GM12878 (cell line): ENCODE measurements around the gene LRP3. TPM values are rescaled to one million over a fixed set of nuclear protein-coding genes. Genes with fewer than 3 reads are reported as not detected.

Source experiments
- ATAC-seq: fragments of 200-7000 bp; cut with Tn5 transposase; 3 replicates; pipeline ENCODE4 v1.9.1; 2020; ENCODE audit warnings: mild to moderate bottlenecking, moderate library complexity
- BruUV-seq: library from RNA; stranded (reverse); fragments of 400-500 nt; replicated peaks from 2 replicates; lab custom pipeline; 2021; lab: Mats Ljungman, UMichigan
- CTCF ChIA-PET: fragments of 300-600 bp; sonication (Branson Sonifier 250); formaldehyde crosslinking; extraction: SDS; loops from one replicate; lab custom pipeline; 2021; ENCODE audit warnings: inconsistent platforms; lab: Yijun Ruan, JAX
- POLR2A ChIA-PET: fragments of 350-600 bp; formaldehyde crosslinking; extraction: SDS; loops from one replicate; lab custom pipeline; 2021; ENCODE audit warnings: inconsistent platforms; lab: Charles Lee
- RAD21 ChIA-PET: fragments of 300-600 bp; sonication (Branson Sonifier 250); formaldehyde crosslinking; loops from one replicate; lab custom pipeline; 2023; ENCODE audit warnings: antibody characterized with exemption; ENCODE audit not compliant: unreplicated experiment; lab: Charles Lee
- SMC1A ChIA-PET: fragments of 300-600 bp; sonication (Branson Sonifier 250); formaldehyde crosslinking; loops from one replicate; lab custom pipeline; 2023; ENCODE audit not compliant: unreplicated experiment, uncharacterized antibody; lab: Charles Lee
- DNase-seq: peaks from one replicate; pipeline ENCODE4 v3.0.0-alpha.2; 2011; ENCODE audit warnings: low read depth, low spot score
- FAIRE-seq: peaks from 3 replicates; lab custom pipeline; 2011; peaks lifted over from hg19 to GRCh38; lab: Jason Lieb, UNC
- H2AFZ ChIP-seq: 2 replicates; pipeline ENCODE4 v1.6.0; 2011; ENCODE audit warnings: low read depth, low read length, control low read depth; ENCODE audit not compliant: control insufficient read depth
- H3K27ac ChIP-seq: 2 replicates; pipeline ENCODE4 v1.5.1; 2011; ENCODE audit warnings: control low read depth; ENCODE audit not compliant: control insufficient read depth, insufficient read depth
- H3K27me3 ChIP-seq, 2 experiments: replicated peaks in 1 of 2; 2 replicates each; pipeline versions ENCODE4 v1.6.0 to v1.6.1; 2011; ENCODE audit warnings: low read length in 1 of 2; ENCODE audit not compliant: control insufficient read depth in 2 of 2, insufficient read depth in 2 of 2
- H3K36me3 ChIP-seq, 2 experiments: 2 replicates each; pipeline ENCODE4 v1.5.1; 2011; ENCODE audit warnings: low read length in 1 of 2; ENCODE audit not compliant: control insufficient read depth in 2 of 2, insufficient read depth in 2 of 2
- H3K4me1 ChIP-seq: 2 replicates; pipeline ENCODE4 v1.6.1; 2011; ENCODE audit warnings: mild to moderate bottlenecking, low read length, moderate library complexity, mixed read lengths; ENCODE audit not compliant: control insufficient read depth, insufficient read depth
- H3K4me2 ChIP-seq: 2 replicates; pipeline ENCODE4 v1.6.0; 2011; ENCODE audit warnings: control low read depth; ENCODE audit not compliant: control insufficient read depth, insufficient read depth
- H3K4me3 ChIP-seq: fragments of 200-600 bp; sonication (generic); 2 replicates; pipeline ENCODE4 v1.5.1; 2016
- H3K79me2 ChIP-seq: 2 replicates; pipeline ENCODE4 v1.6.0; 2011; ENCODE audit warnings: low read length; ENCODE audit not compliant: control insufficient read depth, insufficient read depth
- H3K9ac ChIP-seq: 2 replicates; pipeline ENCODE4 v1.8.0; 2011; ENCODE audit warnings: low read length, control low read depth, mixed read lengths; ENCODE audit not compliant: control insufficient read depth, insufficient read depth
- H3K9me3 ChIP-seq: replicated peaks from 3 replicates; pipeline ENCODE4 v1.5.1; 2011; ENCODE audit warnings: mild to moderate bottlenecking, low read length; ENCODE audit not compliant: control insufficient read depth, insufficient read depth
- H4K20me1 ChIP-seq: 2 replicates; pipeline ENCODE4 v1.6.0; 2011; ENCODE audit not compliant: control insufficient read depth, insufficient read depth
- HDGF ChIP-seq: fragments of 450-650 bp; IDR thresholded peaks from 2 replicates; pipeline ENCODE4 v1.6.1; 2016; ENCODE audit warnings: antibody characterized with exemption
- JUND ChIP-seq: IDR thresholded peaks from 2 replicates; pipeline ENCODE4 v1.6.1; 2012; ENCODE audit warnings: low read depth, mild to moderate bottlenecking, low read length, improper control_type of control experiment, moderate library complexity
- MXI1 ChIP-seq: fragments of 150-350 bp; IDR thresholded peaks from 2 replicates; pipeline ENCODE4 v1.6.1; 2011; ENCODE audit warnings: low read depth, mild to moderate bottlenecking, inconsistent platforms, low read length, improper control_type of control experiment
- NFYB ChIP-seq: IDR thresholded peaks from 2 replicates; pipeline ENCODE4 v1.6.1; 2011; ENCODE audit warnings: low read depth, mild to moderate bottlenecking, low read length, improper control_type of control experiment, moderate library complexity; ENCODE audit not compliant: insufficient read depth
- RAD21 ChIP-seq: IDR thresholded peaks from 2 replicates; pipeline ENCODE4 v1.6.1; 2011; ENCODE audit warnings: mild to moderate bottlenecking, low read depth, low read length, moderate library complexity; ENCODE audit not compliant: insufficient read depth
- WRNIP1 ChIP-seq: IDR thresholded peaks from 2 replicates; pipeline ENCODE4 v1.6.1; 2011; ENCODE audit warnings: low read depth, low read length, improper control_type of control experiment, borderline replicate concordance
- WGBS: methylation state at CpG from one replicate; pipeline ENCODE4 v1.1.6; 2016; ENCODE audit warnings: low lambda C conversion rate; ENCODE audit not compliant: insufficient replicate concordance, insufficient coverage; ENCODE audit errors: missing lambda C conversion rate; 5-methylcytosine and 5-hydroxymethylcytosine counted together
- in situ Hi-C: fragments of 300-500 bp; cut with MboI; formaldehyde crosslinking; loops from 9 replicates; pipeline ENCODE4 v1.14.3; 2018; ENCODE audit warnings: mixed read lengths
- intact Hi-C: fragments of 100-400 bp; cut with micrococcal nuclease; formaldehyde crosslinking; loops from one replicate; pipeline ENCODE4 v1.14.2; 2022; ENCODE audit not compliant: unreplicated experiment
- polyA plus RNA-seq, 11 experiments: library from polyadenylated mRNA; depleted of rRNA in 4 of 11; unstranded in 6 of 11; stranded (reverse) in 5 of 11; fragments of >200 nt; fragmentation: Nextera tagmentation in 4 of 11; fragmentation: Illumina TruSeq in 1 of 11; extraction: Ambion mirVana in 4 of 11; extraction: Trizol in 1 of 11; gene quantifications; 1 replicate in 1 of 11; 2 replicates in 10 of 11; pipeline versions ENCODE4 v1.2.1 to v1.2.3, GENCODE V29; 2011 to 2016; ENCODE audit warnings: inconsistent platforms in 2 of 11, missing spikeins in 2 of 11, low read depth in 1 of 11
- total RNA-seq, 4 experiments: library from RNA; depleted of rRNA in 3 of 4; stranded (reverse); fragments of >200 nt in 3 of 4; fragmentation: Illumina TruSeq in 1 of 4; extraction: Trizol in 1 of 4; gene quantifications; 2 replicates each; pipeline versions ENCODE4 v1.2.1 to v1.2.3, GENCODE V29; 2013 to 2021
- TF ChIP-seq, protein P1 (sequence below): IDR thresholded peaks from 2 replicates; pipeline ENCODE4 v1.6.1; 2012; ENCODE audit warnings: improper control_type of control experiment, low read depth, low read length; ENCODE audit not compliant: insufficient replicate concordance
- TF ChIP-seq, protein P2 (sequence below): fragments of 450-650 bp; IDR thresholded peaks from 2 replicates; pipeline ENCODE4 v1.6.1; 2017; ENCODE audit warnings: mild to moderate bottlenecking
- TF ChIP-seq, protein P3 (sequence below): IDR thresholded peaks from 2 replicates; pipeline ENCODE4 v1.6.1; 2011; ENCODE audit warnings: mild to moderate bottlenecking, low read depth, low read length, moderate library complexity; ENCODE audit not compliant: insufficient replicate concordance

The LRP3 gene
- total and polyA plus RNA-seq, 10 of the 15 experiments (the other 5 are each of a cell fraction or from before 2014, with no cell fraction given) = 0.12 to 3.2 (median 0.64) TPM; not detected in 2

DNA sequence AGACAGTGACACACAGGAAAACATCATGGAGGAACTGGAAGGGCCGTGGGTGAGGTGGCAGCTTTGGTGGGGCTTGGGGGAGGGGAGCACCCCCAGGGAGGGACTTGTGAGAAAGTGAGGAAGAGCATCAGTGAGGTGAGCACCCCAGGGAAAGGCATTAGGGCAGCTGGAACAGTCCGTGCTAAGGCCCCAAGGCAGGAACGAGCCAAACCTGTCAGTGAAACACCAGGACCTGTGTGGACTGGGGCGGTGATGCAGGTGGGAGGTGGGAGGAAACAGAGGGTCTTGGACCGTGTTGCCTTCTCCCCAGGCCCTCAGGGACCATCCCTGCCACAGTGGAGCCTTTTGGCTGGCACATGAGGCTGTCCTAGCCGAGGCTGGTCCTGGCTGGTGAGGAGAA is 48.8 kb downstream of the LRP3 start:
- Histone ChIP-seq H3K27ac (no peak overlapping the region), H3K4me3 (no peak overlapping the region), H3K4me2 (no peak overlapping the region), H3K36me3 (no peaks in the 10 kb centered on the region), H3K4me1 (no peaks in the 10 kb centered on the region), H4K20me1 (no peaks in the 10 kb centered on the region), H3K9me3 (no peaks in the 10 kb centered on the region; the same call in 1 of the 3 replicates), H3K79me2 (no peaks in the 10 kb centered on the region), H2AFZ (no peak overlapping the region), H3K9ac (no peak overlapping the region), H3K27me3 (peaks cover 0 to 3% of the 10 kb centered on the region in 2 experiments; a peak in 1 of 4 replicates)
- TF ChIP-seq HDGF (no peak), JUND (no peak), RAD21 (no peak), WRNIP1 (no peak), MXI1 (no peak), NFYB (no peak)
- TF ChIP-seq, protein P1, sequence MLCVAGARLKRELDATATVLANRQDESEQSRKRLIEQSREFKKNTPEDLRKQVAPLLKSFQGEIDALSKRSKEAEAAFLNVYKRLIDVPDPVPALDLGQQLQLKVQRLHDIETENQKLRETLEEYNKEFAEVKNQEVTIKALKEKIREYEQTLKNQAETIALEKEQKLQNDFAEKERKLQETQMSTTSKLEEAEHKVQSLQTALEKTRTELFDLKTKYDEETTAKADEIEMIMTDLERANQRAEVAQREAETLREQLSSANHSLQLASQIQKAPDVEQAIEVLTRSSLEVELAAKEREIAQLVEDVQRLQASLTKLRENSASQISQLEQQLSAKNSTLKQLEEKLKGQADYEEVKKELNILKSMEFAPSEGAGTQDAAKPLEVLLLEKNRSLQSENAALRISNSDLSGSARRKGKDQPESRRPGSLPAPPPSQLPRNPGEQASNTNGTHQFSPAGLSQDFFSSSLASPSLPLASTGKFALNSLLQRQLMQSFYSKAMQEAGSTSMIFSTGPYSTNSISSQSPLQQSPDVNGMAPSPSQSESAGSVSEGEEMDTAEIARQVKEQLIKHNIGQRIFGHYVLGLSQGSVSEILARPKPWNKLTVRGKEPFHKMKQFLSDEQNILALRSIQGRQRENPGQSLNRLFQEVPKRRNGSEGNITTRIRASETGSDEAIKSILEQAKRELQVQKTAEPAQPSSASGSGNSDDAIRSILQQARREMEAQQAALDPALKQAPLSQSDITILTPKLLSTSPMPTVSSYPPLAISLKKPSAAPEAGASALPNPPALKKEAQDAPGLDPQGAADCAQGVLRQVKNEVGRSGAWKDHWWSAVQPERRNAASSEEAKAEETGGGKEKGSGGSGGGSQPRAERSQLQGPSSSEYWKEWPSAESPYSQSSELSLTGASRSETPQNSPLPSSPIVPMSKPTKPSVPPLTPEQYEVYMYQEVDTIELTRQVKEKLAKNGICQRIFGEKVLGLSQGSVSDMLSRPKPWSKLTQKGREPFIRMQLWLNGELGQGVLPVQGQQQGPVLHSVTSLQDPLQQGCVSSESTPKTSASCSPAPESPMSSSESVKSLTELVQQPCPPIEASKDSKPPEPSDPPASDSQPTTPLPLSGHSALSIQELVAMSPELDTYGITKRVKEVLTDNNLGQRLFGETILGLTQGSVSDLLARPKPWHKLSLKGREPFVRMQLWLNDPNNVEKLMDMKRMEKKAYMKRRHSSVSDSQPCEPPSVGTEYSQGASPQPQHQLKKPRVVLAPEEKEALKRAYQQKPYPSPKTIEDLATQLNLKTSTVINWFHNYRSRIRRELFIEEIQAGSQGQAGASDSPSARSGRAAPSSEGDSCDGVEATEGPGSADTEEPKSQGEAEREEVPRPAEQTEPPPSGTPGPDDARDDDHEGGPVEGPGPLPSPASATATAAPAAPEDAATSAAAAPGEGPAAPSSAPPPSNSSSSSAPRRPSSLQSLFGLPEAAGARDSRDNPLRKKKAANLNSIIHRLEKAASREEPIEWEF = no peak
- TF ChIP-seq, protein P2, sequence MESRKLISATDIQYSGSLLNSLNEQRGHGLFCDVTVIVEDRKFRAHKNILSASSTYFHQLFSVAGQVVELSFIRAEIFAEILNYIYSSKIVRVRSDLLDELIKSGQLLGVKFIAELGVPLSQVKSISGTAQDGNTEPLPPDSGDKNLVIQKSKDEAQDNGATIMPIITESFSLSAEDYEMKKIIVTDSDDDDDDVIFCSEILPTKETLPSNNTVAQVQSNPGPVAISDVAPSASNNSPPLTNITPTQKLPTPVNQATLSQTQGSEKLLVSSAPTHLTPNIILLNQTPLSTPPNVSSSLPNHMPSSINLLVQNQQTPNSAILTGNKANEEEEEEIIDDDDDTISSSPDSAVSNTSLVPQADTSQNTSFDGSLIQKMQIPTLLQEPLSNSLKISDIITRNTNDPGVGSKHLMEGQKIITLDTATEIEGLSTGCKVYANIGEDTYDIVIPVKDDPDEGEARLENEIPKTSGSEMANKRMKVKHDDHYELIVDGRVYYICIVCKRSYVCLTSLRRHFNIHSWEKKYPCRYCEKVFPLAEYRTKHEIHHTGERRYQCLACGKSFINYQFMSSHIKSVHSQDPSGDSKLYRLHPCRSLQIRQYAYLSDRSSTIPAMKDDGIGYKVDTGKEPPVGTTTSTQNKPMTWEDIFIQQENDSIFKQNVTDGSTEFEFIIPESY = no peak
- TF ChIP-seq, protein P3, sequence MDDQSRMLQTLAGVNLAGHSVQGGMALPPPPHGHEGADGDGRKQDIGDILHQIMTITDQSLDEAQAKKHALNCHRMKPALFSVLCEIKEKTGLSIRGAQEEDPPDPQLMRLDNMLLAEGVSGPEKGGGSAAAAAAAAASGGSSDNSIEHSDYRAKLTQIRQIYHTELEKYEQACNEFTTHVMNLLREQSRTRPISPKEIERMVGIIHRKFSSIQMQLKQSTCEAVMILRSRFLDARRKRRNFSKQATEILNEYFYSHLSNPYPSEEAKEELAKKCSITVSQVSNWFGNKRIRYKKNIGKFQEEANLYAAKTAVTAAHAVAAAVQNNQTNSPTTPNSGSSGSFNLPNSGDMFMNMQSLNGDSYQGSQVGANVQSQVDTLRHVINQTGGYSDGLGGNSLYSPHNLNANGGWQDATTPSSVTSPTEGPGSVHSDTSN = no peak
- POLR2A ChIA-PET = no interaction called here
- intact Hi-C loops = no loop called here
- ATAC-seq (no peak), DNase-seq (no peak), FAIRE-seq (no peak)
- in situ Hi-C loops = loop anchor here (25.0 kb wide), 1 partner anchor 519 kb away; no protein-coding TSS in a partner anchor
- SMC1A ChIA-PET = interaction anchor here (1.2 kb wide), 1 partner anchor 161 kb away, joined by 3 read pairs; no protein-coding TSS in a partner anchor
- WGBS = 16% methylated on average over 6 of the region's 6 CpGs
- RAD21 ChIA-PET = interaction anchor here (1.1 to 1.4 kb wide), 2 partner anchors 8 to 15 kb away, joined by 3 to 4 read pairs; no protein-coding TSS in a partner anchor
- CTCF ChIA-PET = interaction anchor here (0.6 to 1.7 kb wide), 4 partner anchors 163 to 173 kb away, joined by 3 to 17 read pairs (median 6); no protein-coding TSS in a partner anchor
- no TSS peak for BruUV-seq
